Measurements from ENCODE around the gene UNK.

GRCh38 chr17:75820094-75821080, 35.8 kb downstream of the UNK start:
- TF ChIP-seq EZH2 (IDR thresholded peaks at IDR 0.05; ENCODE audit: insufficient read depth, poor library complexity, severe bottlenecking) = no peak
- TF ChIP-seq EZH2phosphoT487 (IDR thresholded peaks at IDR 0.05; ENCODE audit: insufficient read depth, low read depth) = no peak
